Measurements from ENCODE around the gene PCDHGC3. TPM values are rescaled to one million over a fixed set of nuclear protein-coding genes. Genes with fewer than 3 reads are reported as not detected.
"Not testable (repeated sequence)": the region's sequence is repeated elsewhere in the genome, so short reads cannot be mapped to it uniquely, and the experiment has no call there.

PCDHGC3 gene
- 10.2 and 10.9 TPM in 2 replicates for total RNA-seq

- DNase-seq (ENCODE audit: low read depth in 2 of 2): peak; percentile 94 to 96
Observed at GRCh38 chr5:141475625-141476131, at the start of gene PCDHGC3. Gene PCDHGC3, plus strand, starts transcription at chr5:141475966. Its CDS starts 151 bp downstream, at chr5:141476117.

GRCh38 chr5:141427783-141428426 is 47.9 kb upstream of the PCDHGC3 start:
- no peak for DNase-seq (ENCODE audit: low read depth in 2 of 2)

GRCh38 chr5:141430332-141431113 is 45.2 kb upstream of the PCDHGC3 start, which contains the start of gene PCDHGA12:
Gene PCDHGA12, plus strand, starts transcription at chr5:141430507. Its CDS starts 253 bp downstream, at chr5:141430760.
- peak; percentile 77 to 87 for DNase-seq (ENCODE audit: low read depth in 2 of 2)

GRCh38 chr5:141431286-141431685 is 44.5 kb upstream of the PCDHGC3 start:
- DNase-seq (ENCODE audit: low read depth in 2 of 2): peak in 1 of 2 donors; percentile 20

GRCh38 chr5:141432308-141432707 is 43.5 kb upstream of the PCDHGC3 start:
- DNase-seq (ENCODE audit: low read depth in 2 of 2): not testable (repeated sequence)

GRCh38 chr5:141432726-141433125 is 43.0 kb upstream of the PCDHGC3 start:
- DNase-seq (ENCODE audit: low read depth in 2 of 2): not testable (repeated sequence)

- DNase-seq (ENCODE audit: low read depth in 2 of 2): no peak
Observed at GRCh38 chr5:141434006-141434405, 41.8 kb upstream of the PCDHGC3 start.

GRCh38 chr5:141437221-141437620 is 38.5 kb upstream of the PCDHGC3 start:
- DNase-seq (ENCODE audit: low read depth in 2 of 2): no peak

- no peak for DNase-seq (ENCODE audit: low read depth in 2 of 2)
Observed at GRCh38 chr5:141439411-141440141, 36.2 kb upstream of the PCDHGC3 start.

GRCh38 chr5:141440341-141440740 is 35.4 kb upstream of the PCDHGC3 start:
- no peak for DNase-seq (ENCODE audit: low read depth in 2 of 2)

- no peak for DNase-seq (ENCODE audit: low read depth in 2 of 2)
Observed at GRCh38 chr5:141441571-141442170, 34.1 kb upstream of the PCDHGC3 start.

GRCh38 chr5:141465351-141465750 is 10.4 kb upstream of the PCDHGC3 start:
- no peak for DNase-seq (ENCODE audit: low read depth in 2 of 2)

GRCh38 chr5:141476132-141476911 is 556 bp downstream of the PCDHGC3 start:
- peak; percentile 74 to 81 for DNase-seq (ENCODE audit: low read depth in 2 of 2)

- DNase-seq (ENCODE audit: low read depth in 2 of 2): no peak
Observed at GRCh38 chr5:141477044-141477575, 1.3 kb downstream of the PCDHGC3 start.

- DNase-seq (ENCODE audit: low read depth in 2 of 2): no peak
Observed at GRCh38 chr5:141477815-141478214, 2.0 kb downstream of the PCDHGC3 start.

GRCh38 chr5:141478321-141478945 is 2.7 kb downstream of the PCDHGC3 start:
- no peak for DNase-seq (ENCODE audit: low read depth in 2 of 2)

- no peak for DNase-seq (ENCODE audit: low read depth in 2 of 2)
Observed at GRCh38 chr5:141479776-141480175, 4.0 kb downstream of the PCDHGC3 start.

GRCh38 chr5:141483902-141484301 is 8.1 kb downstream of the PCDHGC3 start:
- no peak for DNase-seq (ENCODE audit: low read depth in 2 of 2)

GRCh38 chr5:141484310-141484640 is 8.5 kb downstream of the PCDHGC3 start:
- DNase-seq (ENCODE audit: low read depth in 2 of 2): no peak

Measured in lung microvascular endothelial cell (primary cell).